Upper lobe of left lung (tissue), 4 donors: Measurements from ENCODE around the gene PDE4B.

Experiments
- CTCF ChIP-seq, 6 experiments: fragments of 450-650 bp in 4 of 6; fragments of 200-600 bp in 2 of 6; sonication (generic) in 2 of 6; IDR thresholded peaks; one replicate each; pipeline ENCODE4 v1.5.1; 2016 to 2019; ENCODE audit warnings: antibody characterized with exemption in 6 of 6
- POLR2A ChIP-seq, 4 donors: fragments of 450-650 bp; IDR thresholded peaks; one replicate each; pipeline ENCODE4 v1.5.1; 2016 to 2017; ENCODE audit warnings: antibody characterized with exemption in 4 of 4, mild to moderate bottlenecking in 2 of 4
- POLR2AphosphoS5 ChIP-seq, 2 donors: sonication (generic); formaldehyde crosslinking; IDR thresholded peaks; one replicate each; pipeline ENCODE4 v1.5.1; 2017; ENCODE audit warnings: antibody characterized with exemption in 2 of 2

- TF ChIP-seq CTCF (IDR thresholded peaks at IDR 0.05) (no peak), POLR2A (IDR thresholded peaks at IDR 0.05) (no peak), POLR2AphosphoS5 (IDR thresholded peaks at IDR 0.05) (no peak)
These were observed 88.4 kb downstream of the PDE4B start for GRCh38 chr1:65881067-65881594.
